ENCODE data around the gene RASSF5.
A peak's percentile ranks its signal among the peaks of the same experiment; 100 is the strongest.

Gene RASSF5

GRCh38 chr1:206507284-206508129, at the start of gene RASSF5:
Gene RASSF5, plus strand, starts transcription at chr1:206507531. Its CDS starts 72 bp downstream, at chr1:206507603.
- DNase-seq (ENCODE audit: low spot score) = peak; percentile 48

GRCh38 chr1:206459703-206460102, 47.6 kb upstream of the RASSF5 start:
- DNase-seq (ENCODE audit: low spot score) = no peak

GRCh38 chr1:206460836-206461426, 46.4 kb upstream of the RASSF5 start:
- no peak for DNase-seq (ENCODE audit: low spot score)

GRCh38 chr1:206461602-206462455, 45.5 kb upstream of the RASSF5 start:
- DNase-seq (ENCODE audit: low spot score) = peak; percentile 82

- no peak for DNase-seq (ENCODE audit: low spot score)
These were observed 44.2 kb upstream of the RASSF5 start for GRCh38 chr1:206463137-206463536.

- no peak for DNase-seq (ENCODE audit: low spot score)
These were observed 43.4 kb upstream of the RASSF5 start for GRCh38 chr1:206463911-206464310.

GRCh38 chr1:206464456-206464964, 42.8 kb upstream of the RASSF5 start:
- no peak for DNase-seq (ENCODE audit: low spot score)

- DNase-seq (ENCODE audit: low spot score) = no peak
These were observed 41.4 kb upstream of the RASSF5 start for GRCh38 chr1:206465951-206466350.

GRCh38 chr1:206466840-206467649, 40.3 kb upstream of the RASSF5 start:
- DNase-seq (ENCODE audit: low spot score) = no peak

- no peak for DNase-seq (ENCODE audit: low spot score)
These were observed 39.4 kb upstream of the RASSF5 start for GRCh38 chr1:206467915-206468314.

- DNase-seq (ENCODE audit: low spot score) = no peak
These were observed 38.8 kb upstream of the RASSF5 start for GRCh38 chr1:206468571-206468970.

- DNase-seq (ENCODE audit: low spot score) = no peak
These were observed 37.9 kb upstream of the RASSF5 start for GRCh38 chr1:206469411-206469932.

GRCh38 chr1:206469933-206470691, 37.2 kb upstream of the RASSF5 start, which contains the start of gene IKBKE:
Gene IKBKE, plus strand, starts transcription at chr1:206470476. Its CDS starts 2,752 bp downstream, at chr1:206473228.
- DNase-seq (ENCODE audit: low spot score) = peak; percentile 96

GRCh38 chr1:206470692-206471414, 36.5 kb upstream of the RASSF5 start:
- DNase-seq (ENCODE audit: low spot score) = peak; percentile 81

- no peak for DNase-seq (ENCODE audit: low spot score)
These were observed 35.9 kb upstream of the RASSF5 start for GRCh38 chr1:206471415-206471801.

GRCh38 chr1:206472024-206472423, 35.3 kb upstream of the RASSF5 start:
- DNase-seq (ENCODE audit: low spot score) = no peak

GRCh38 chr1:206472454-206472853, 34.9 kb upstream of the RASSF5 start:
- no peak for DNase-seq (ENCODE audit: low spot score)

- no peak for DNase-seq (ENCODE audit: low spot score)
These were observed 34.4 kb upstream of the RASSF5 start for GRCh38 chr1:206472886-206473285.

- DNase-seq (ENCODE audit: low spot score) = no peak
These were observed 31.3 kb upstream of the RASSF5 start for GRCh38 chr1:206476058-206476457.

GRCh38 chr1:206476591-206476990, 30.7 kb upstream of the RASSF5 start:
- no peak for DNase-seq (ENCODE audit: low spot score)

Data from COLO829 (cell line).